Hepatocyte (in vitro differentiated cells): Measurements from ENCODE around the gene ZNF462.

ENCODE experiments used
- EZH2 ChIP-seq: fragments of 200-600 bp; sonication (generic); IDR thresholded peaks from 2 replicates; pipeline ENCODE4 v1.6.1; 2016; ENCODE audit warnings: antibody characterized with exemption, mild to moderate bottlenecking, borderline replicate concordance
- TF ChIP-seq, protein P1 (sequence below): fragments of 200-600 bp; sonication (generic); IDR thresholded peaks from 2 replicates; pipeline ENCODE4 v1.5.1; 2016; ENCODE audit warnings: antibody characterized with exemption, mild to moderate bottlenecking; ENCODE audit not compliant: poor library complexity

- TF ChIP-seq, protein P1, sequence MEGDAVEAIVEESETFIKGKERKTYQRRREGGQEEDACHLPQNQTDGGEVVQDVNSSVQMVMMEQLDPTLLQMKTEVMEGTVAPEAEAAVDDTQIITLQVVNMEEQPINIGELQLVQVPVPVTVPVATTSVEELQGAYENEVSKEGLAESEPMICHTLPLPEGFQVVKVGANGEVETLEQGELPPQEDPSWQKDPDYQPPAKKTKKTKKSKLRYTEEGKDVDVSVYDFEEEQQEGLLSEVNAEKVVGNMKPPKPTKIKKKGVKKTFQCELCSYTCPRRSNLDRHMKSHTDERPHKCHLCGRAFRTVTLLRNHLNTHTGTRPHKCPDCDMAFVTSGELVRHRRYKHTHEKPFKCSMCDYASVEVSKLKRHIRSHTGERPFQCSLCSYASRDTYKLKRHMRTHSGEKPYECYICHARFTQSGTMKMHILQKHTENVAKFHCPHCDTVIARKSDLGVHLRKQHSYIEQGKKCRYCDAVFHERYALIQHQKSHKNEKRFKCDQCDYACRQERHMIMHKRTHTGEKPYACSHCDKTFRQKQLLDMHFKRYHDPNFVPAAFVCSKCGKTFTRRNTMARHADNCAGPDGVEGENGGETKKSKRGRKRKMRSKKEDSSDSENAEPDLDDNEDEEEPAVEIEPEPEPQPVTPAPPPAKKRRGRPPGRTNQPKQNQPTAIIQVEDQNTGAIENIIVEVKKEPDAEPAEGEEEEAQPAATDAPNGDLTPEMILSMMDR, result no peak
- TF ChIP-seq EZH2, result no peak
Measured at GRCh38 chr9:106835840-106836239, 27.1 kb upstream of the ZNF462 start.
